Measurements from ENCODE around the gene PRKACB.

The PRKACB gene

DNA sequence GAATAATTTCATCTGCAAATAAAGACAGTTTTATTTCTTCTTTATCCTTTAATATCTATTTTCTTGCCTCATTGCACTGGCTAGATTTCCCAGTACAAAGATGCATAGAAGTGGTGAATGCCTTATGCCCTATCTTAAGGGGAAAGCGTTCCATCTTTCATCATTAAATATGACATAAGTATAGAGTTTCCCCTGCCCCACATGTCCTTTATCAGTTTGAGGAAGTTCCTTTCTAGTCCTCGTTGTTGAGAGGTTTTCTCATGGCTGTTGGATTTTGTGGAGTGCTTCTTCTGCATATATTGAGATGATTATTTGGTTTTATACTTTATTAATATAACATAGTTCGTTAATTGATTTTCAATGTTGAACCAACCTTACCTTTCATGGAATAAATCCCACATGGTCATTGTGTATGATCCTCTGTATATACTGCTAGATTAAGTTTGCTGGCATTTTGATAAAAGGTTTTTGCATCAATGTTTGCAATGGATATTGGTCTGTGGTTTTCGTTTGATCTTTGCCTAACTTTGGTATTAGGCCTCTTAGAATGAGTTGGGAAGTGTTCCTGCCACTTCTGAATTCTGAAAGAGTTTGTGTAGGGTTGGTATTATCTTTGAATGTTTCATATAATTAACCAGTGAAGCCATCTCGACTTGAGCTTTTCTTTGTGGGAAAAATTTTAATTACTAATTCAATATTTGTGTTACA lies 15.6 kb downstream of the PRKACB start:
- no peak for DNase-seq

DNA sequence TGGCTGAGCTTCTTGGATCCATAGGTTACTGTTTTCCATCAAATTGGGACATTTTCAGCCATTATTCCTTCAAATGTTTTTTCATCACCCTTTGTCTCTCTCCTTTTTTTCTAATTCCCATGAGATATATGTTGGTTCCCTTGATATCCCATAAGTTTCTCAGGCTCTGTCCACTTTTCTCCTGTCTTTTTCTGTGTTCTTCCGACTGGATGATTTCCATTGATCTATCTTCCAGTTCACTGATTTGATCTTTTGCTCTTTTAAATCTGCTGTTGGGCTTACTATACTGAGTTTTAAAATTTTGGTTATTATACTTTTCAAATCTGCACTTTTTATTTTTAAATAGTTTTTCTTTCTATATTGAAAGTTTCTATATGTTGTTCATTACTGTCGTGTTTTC lies 18.2 kb downstream of the PRKACB start:
- no peak for DNase-seq

DNA sequence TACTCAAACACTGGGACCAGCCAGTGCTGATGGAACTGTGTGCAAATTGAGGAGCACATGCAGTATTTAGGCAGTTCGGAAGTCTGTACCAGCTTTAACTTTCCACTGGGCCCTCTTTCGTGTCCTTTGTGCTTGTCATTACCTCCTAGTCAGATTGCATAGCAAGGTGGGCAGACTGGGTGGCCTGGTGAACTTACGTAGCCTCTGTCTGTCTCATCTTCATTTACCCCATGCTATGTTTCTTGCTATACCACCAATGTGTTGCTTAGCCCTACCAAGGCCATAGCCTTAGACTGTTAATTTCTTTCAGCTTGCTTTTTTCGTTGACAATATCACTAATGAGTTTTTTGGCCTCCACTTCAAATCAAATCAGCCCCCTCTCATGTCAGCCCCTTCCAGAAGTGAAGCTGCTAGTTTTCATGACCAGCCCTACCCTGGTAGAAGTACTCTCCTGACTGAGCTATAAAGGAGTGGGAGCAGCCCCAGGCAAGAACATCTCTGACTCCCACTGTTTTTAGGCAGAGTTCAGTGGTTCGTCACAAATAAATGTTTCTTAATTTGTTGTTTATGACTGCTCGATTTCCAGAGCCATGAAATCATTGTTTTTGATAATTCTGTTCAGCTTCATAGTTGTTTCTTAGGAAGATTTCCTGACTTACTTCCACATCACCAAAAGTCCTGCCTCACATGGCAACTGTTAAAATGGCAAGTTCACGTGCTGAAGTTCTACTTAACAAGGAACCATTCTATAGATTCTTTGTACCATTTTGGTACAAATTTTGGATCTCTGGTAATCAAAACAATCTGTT lies 19.3 kb downstream of the PRKACB start:
- no peak for DNase-seq

DNA sequence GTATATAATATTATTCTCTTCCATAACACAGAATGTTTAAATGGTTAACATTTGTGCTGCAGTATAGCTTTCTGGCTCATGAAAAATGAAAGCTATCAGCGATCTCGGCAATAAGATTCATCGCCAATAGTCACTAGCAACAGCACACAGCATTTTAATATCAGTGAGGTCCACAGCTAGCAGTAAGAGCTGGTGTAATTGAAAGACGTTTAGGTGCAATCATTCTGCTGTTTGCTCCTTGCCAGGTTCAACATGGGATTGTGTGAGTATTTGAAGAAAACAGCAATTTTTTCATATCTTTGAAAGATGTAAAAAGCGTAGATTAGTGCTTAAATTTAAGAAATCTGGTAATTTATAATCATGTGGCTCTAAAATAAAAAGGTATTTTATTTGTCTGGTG lies 20.1 kb downstream of the PRKACB start:
- no peak for DNase-seq

DNA sequence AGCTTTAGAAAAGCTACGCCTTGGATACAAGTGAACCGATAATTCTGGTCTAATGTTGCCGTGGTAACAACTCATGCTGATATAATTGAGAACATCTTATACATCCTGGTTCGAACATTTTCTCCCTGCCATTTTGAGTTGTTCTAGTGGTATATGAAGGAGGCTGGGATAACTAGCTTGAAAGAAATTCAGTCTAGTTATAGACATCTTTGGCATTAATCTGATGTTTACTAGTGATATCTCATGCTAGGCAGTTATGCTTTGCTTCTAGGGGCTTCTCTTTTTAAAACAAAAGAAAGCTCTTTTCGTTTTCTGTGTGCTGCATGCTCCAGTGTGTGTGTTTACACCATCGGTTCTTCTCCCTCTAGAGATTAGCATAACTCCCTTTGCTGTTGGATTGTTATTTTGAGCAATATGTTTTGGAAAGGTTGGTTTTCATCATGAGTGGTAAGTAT lies 20.5 kb downstream of the PRKACB start:
- DNase-seq: no peak

DNA sequence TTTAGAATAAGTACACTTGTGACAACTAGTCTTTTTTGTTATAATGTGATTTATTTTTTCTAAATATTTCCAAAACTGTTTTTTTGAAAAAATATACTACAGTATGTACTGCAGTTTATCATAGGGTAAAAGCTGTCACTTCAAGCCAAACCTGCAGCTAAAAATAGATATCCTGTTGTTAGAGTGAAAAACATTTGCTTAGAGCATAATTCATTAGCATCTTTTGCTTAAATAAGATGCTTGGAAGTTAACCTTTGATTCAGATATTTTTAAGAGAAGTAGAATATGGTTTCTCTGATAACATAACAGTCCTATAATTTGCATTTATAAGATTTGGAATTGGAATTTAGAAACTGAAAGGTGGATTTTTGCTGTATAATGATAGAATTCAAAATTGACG lies 21.5 kb downstream of the PRKACB start:
- no peak for DNase-seq

DNA sequence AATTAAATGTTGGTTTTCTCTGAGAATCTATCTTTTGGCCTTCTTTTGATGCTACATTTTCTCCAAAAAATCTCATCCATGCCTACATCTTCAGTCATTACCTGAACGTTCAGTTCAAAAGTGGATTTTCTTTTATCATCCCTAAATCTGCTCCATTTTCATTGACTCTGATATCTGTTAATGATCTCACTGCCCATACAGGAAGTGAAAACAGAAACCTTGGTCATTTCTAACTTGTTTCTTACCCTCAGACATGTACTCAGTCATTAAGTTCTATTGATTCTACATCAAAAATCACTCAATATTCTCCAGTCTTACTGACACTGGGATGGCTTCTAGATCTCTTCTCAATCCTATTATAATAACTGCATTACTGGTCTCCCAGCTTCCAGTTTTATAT lies 22.7 kb downstream of the PRKACB start:
- DNase-seq: no peak

DNA sequence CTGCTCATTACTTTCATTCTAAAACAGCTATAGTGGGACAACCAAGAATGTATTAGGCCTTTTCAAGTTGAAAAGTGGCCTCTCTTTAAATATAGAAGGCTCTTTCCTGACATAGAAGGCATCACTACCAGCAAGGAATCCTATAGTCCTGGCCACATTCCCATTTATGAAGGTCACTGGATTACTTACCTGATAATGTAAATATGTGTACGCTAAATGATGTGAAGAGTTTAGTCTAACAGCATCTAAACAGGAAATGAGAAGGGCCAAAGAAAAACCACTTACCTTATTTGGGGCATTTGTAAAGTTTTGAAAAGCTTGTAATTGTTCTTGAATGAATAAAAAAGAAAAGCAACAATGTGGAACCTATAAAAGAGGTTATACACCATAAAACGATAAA lies 24.7 kb downstream of the PRKACB start:
- DNase-seq: no peak

DNA sequence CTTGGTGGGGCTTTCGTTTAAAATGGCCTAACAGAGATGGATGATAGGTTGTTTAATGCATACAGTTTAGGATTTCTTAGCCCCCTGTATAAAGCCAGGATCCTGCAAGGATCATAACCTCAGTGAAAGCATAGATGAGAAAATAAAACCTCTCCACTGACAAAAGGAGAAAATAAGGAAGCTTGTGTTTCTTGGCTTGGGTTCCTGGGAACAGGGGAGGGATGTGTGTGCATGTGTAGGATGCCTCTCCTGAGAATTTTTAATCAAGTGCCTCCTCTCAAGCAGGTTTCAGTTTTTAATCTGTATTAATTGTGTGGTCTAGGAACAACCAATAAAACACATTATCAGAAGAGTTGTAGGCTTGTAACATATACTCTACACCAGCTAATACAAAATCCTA lies 26.1 kb downstream of the PRKACB start:
- no peak for DNase-seq

- DNase-seq: no peak
Observed at GRCh38 chr1:84171481-84171880, 27.4 kb downstream of the PRKACB start.

GRCh38 chr1:84174051-84174556 lies 30.0 kb downstream of the PRKACB start:
- no peak for DNase-seq

DNA sequence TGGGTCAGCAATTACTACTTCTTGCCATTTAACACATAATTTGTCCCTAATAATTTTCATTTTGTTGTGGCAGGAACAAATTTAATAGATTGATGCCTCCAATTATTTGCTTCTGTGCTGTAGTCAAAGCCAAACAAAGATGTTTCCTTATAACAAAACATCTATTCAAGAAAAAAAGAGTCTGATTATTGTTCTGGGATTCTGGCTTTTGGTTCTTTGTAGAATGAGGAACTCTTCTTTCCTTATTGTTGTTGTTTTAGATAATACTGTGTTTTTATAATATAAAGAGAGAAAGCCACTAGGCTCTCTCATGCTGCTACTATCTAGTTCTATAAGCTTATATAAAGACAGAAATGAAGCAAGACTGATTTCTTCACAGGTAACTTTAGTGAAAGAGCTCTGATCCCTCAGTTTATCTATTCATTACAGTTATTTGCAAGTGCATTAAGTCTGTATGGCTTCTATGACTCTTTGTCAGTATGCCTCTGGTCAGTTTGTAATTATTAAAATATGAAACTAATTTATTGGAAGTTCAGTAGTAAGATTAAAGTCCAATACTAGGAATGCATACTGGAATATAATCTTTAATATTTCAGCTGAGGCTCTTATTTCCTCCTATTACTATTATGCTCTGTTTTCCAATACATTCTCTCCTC lies 37.4 kb downstream of the PRKACB start:
- no peak for DNase-seq

DNA sequence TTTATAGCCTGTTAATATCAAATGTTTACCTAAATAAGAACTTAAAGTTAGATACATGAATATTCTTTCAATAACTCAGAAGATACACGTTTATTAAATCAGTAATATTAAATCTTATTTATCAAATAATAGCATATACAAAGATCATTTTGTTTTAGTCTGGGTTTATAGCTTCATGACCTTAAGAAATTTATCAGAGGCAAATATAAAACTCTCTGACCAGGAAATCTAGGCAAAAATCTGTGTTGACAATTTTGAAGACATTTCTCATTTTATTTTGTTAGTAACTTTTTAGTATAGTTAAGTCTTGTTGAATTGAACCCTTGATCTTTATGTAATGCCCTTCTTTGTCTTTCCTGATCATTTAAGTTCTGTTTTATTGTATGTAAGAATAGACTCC lies 46.4 kb downstream of the PRKACB start:
- no peak for DNase-seq

DNA sequence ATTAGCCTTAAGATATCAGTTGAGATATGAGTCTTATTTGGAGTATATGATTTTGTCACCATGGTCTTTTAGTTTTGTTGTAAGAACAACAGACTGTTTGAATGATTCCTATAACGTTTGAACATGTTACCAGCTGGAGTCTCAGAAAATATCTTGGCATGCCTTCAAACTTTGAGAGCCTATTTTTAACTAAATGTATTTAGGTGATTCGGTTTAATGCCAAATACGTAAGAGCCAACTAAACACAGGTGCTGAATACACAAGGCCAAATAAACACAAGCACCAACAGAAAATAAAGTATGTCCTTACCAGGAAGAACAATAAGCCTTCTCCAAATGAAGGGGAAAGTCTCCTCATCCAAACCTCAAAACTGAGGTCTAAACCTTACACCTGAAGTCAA lies 48.6 kb downstream of the PRKACB start:
- no peak for DNase-seq

DNA sequence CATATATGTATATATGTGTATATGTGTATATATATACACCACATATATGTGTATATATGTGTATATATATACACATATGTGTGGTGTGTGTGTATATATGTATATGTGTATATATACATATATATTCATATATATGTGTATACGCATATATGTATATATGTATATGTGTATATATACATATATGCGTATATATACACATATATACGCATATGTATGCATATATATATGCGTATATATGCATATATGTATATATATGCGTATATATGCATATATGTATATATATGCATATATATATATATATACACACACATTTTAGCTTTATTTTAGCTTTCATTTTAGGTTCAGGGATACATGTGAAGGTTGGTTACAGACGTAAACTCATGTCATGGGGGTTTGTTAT lies 54.8 kb downstream of the PRKACB start:
- DNase-seq: no peak

DNA sequence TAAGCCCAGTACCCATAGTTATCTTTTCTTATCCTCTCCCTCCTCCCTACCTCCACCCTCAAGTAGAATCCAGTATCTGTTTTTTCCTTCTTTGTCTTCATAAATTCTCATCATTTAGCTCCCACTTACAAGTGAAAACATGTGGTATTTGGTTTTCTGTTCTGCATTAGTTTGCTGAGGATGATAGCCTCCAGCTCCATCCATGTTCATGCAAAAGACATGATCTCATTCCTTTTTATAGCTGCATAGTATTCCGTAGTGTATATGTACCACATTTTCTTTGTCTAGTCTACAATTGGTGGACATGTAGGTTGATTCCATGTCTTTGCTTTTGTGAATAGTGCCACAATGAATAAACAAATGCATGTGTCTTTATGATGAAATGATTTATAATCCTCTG lies 55.2 kb downstream of the PRKACB start:
- DNase-seq: no peak

DNA sequence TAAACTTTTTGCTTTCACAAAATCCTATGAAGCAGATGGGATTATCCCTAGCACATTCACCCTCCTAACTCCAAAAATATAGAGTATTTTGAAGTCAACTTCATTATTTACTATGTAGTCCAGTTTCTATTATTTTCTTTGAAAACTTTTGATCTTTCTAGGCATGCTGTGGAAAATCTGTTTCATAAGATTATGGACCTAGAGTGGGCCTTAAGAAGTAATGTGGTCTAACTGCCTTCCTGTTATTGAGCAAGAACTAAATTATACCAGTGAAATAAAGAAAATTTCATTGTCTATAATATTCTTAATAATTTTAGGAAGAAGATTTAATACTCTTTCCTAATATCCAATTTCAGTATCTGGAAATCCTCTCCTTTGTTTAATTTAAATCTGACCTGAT lies 58.1 kb downstream of the PRKACB start:
- no peak for DNase-seq

GRCh38 chr1:84206375-84206774 lies 62.3 kb downstream of the PRKACB start:
- no peak for DNase-seq

GRCh38 chr1:84208935-84209334 lies 64.9 kb downstream of the PRKACB start:
- DNase-seq: no peak

DNA sequence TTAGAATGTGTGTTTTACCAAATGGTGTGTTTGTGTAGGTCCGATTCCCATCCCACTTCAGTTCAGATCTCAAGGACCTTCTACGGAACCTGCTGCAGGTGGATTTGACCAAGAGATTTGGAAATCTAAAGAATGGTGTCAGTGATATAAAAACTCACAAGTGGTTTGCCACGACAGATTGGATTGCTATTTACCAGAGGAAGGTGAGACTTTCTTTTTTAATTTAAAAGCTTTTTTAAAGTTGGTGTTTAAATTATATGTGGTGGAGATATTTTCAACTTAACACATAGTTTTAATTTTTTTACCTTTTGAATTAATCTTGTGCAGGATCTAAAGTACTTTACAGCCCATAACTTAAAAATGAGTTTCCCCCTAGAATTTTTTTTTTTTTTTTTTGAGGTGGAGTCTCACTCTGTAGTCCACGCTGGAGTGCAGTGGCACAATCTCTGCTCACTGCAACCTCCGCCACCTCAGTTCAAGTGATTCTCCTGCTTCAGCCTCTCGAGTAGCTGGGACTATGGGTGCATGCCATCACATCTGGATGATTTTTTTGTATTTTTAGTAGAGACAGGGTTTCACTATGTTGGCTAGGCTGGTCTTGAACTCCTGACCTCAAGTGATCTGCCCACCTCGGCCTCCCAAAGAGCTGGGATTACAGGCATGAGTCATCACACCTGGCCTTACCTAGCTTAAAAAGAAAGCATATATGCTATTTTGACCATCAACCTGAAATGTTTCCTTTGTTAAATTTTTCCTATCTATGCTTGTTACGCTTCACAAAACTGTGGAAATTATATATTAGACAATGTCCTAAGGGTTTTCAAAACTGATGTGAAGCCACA lies 70.3 kb downstream of the PRKACB start:
- no peak for DNase-seq

DNA sequence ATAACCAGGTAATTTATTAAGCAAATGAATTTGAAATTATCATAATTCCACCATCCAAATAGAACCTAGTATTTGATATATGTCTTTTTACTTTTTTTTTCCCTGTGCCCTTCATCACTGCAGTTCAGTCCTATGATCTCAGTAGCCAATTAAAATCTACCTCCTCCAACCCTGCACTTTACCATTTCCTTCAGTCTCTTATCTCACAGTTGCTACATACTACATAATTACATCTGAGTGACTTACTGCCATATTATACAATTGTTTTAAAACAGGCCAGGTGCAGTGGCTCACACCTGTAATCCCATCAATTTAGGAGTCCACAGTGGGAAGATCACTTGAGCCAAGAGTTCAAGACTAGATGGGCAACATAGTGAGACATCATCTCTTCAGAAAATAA lies 73.2 kb downstream of the PRKACB start:
- no peak for DNase-seq

DNA sequence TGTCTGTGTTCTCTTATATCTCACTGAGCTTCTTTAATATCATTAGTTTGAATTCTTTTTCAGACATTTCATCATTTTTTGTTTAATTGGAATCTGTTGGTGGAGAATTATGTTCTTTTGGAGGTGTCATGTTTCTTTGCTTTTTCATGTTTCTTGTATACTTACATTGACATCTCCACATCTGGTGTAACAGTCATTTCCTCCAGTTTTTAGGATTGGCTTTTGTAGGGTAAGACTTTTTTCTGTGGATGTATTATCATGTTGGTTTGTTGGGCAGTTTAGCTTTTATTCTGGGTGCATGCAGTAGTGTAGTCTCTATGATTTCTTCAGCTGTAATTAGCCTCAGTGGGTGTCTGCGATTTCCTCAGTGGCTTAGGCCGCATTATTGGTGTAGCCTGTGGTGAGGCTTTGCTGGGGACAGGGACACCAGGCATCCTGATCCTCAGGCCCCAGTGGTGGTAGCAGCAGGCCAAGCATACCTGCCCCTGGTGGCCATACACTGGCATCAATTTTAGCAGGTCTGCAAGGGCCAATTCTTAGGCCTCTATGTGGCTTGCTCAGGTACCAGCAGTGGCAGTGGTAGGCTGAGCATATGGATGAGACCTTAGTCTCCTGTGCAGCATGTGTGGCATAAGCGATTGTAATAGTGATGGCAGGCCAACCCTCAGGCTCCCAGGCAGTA lies 79.8 kb downstream of the PRKACB start:
- DNase-seq: no peak

Measured in stimulated activated CD4-positive, alpha-beta T cell treated with anti-CD3 and anti-CD28 coated beads, Interleukin-4, amount 100 ng/mL, for 1 hour (primary cell).